Mucosa of gallbladder (tissue), 1 donor: ENCODE results near the gene NLK. TPM values are rescaled to one million over a fixed set of nuclear protein-coding genes. Genes with fewer than 3 reads are reported as not detected.
"Not testable (repeated sequence)": the region's sequence is repeated elsewhere in the genome, so short reads cannot be mapped to it uniquely, and the experiment has no call there.

Experiments used
- DNase-seq: peaks from one replicate; pipeline ENCODE4 v3.0.0-alpha.2; 2020; ENCODE audit warnings: low spot score
- total RNA-seq: library from RNA; stranded (reverse); gene quantifications from one replicate; pipeline ENCODE4 v1.2.1, GENCODE V29; 2021
- donor health status: DM: no; HTN: no; CAD: no.

NLK gene
- total RNA-seq, 1 donor from 2014 or later, result 35.7 TPM

GRCh38 chr17:28194382-28194781 is 151.9 kb downstream of the NLK start:
- DNase-seq, result no peak

DNA sequence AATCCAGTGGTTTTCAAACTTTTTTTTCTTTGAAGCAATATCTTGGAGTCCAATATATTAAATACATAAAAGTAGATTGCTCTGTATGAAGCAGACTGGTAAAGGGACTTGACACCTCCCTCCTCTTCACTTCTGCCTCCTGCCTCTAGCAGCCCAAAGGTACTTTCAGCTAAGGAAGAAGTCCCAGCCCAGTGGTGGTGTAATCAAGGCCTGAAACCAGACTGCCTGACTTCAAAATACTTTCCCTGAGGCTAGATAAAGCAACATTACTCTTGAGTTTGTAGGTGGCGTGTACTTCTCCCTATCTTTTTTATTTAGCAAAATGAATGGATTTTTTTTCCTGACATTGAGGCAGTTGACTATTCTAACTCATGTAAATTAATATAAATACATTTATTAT is 154.2 kb downstream of the NLK start:
- DNase-seq, result no peak

DNA sequence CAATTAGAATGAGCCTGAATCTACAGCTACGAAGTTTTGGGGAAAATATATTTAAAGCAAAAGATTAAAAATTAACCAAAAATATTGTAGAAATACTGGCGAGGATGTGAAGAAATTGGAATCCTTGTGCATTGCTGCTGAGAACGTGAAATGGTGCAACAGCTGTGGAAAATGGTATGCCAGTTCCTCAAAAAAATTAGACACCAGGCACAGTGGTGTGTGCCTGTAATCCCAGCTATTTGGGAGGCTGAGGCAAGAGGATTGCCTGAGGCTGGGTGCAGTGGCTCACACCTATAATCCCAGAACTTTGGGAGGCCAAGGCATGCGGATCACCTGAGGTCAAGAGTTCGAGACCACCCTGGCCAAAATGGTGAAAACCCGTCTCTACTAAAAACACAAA is 156.6 kb downstream of the NLK start:
- no peak for DNase-seq

GRCh38 chr17:28199728-28200127 is 157.3 kb downstream of the NLK start:
- no peak for DNase-seq

GRCh38 chr17:28201315-28201714 is 158.8 kb downstream of the NLK start:
- DNase-seq, result no peak

DNA sequence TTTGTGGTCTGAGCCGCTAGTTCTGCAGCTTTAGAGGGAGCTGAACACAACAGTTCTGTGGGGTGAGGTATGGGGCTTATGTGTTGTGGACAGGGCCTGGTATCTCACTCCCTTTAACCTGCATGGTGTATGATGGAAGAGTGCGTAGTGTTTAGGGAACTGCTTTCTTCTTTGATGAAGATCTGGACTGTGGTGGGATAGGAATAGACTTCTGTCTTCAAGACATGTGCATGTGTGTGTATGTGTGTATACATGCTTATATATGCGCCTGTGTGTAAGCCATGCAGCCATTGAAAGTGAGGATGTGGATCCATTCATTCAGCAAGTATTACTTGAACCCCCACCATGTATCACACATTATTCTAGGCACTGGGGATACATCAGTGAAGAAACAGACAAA is 161.8 kb downstream of the NLK start:
- DNase-seq, result no peak

DNA sequence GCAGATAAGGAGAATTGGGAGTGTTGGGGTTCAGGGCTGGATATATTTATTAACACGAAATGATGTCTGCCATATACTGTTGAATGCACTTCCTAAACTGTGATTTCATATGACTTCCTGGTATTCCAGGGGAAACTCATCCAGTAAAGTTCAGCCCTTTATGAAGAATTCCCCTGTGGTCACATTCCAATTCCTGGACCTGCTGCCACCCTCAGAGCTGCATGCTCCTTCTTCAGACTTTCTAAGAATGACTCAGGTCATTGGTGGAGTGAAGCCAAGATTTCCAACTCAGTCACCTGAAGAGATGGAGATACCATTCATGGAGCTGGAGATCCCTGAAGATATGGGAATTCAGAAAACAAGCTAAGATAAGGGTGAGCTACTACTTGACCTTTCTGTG is 162.3 kb downstream of the NLK start:
- no peak for DNase-seq

GRCh38 chr17:28206292-28206691 is 163.8 kb downstream of the NLK start:
- no peak for DNase-seq

DNA sequence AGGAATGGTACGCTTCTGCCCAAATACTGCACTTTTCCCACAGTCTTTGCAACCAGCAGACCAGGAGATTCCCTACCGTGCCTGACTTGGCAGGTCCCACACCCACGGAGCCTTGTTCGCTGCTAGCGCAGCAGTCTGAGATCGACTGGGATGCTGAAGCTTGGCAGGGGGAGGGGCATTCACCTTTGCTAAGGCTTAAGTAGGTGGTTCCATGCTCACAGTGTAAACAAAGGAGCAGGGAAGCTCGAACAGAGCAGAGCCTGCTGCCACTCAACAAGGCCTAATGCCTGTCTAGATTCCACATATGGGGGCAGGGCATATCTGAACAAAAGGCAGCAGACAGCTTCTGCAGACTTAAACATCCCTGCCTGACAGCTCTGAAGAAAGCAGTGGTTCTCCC is 169.3 kb downstream of the NLK start:
- DNase-seq, result no peak

GRCh38 chr17:28213578-28213977 is 171.1 kb downstream of the NLK start:
- DNase-seq, result not testable (repeated sequence)

DNA sequence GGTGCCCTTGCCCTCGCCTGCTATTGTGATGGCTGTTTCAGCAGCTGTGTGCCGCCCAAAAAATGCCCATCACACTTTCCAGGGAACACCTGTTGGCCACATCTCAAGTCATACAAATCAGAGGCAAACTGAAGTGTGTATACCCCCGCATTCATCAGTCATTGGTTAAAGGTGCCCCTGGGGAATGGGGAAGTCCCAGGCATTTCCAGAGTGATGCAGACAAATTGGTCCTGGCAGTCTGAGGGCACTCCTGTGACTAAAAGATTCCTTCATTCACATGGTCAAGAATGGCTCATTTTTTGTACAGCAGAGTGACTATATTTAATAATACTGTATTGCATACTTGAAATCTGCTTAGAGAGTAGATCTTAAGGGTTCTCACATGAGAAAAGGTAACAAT is 173.6 kb downstream of the NLK start:
- no peak for DNase-seq

DNA sequence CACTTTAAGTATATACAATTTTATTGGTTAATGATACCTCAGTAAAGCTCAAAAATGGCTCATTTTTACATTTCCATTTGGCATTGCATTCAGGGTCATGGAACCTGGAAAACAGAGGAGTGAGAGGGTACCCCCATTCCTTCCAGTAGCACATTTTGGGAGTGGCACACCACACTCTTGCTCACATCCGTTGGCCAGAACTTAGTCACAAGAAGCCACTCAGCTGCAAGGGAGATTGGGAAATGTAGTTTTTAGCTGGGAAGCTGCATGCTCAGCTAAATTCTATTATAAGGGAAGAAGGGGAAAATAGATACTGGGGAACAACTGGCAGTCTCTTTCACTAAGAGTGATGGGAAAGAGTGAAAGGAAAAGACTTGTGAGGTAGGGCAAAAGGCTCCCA is 174.1 kb downstream of the NLK start:
- no peak for DNase-seq

- no peak for DNase-seq
These were observed 177.3 kb downstream of the NLK start for GRCh38 chr17:28219771-28220170.

GRCh38 chr17:28221751-28222414 is 179.4 kb downstream of the NLK start:
- DNase-seq, result no peak

GRCh38 chr17:28225271-28225670 is 182.8 kb downstream of the NLK start:
- DNase-seq, result no peak

DNA sequence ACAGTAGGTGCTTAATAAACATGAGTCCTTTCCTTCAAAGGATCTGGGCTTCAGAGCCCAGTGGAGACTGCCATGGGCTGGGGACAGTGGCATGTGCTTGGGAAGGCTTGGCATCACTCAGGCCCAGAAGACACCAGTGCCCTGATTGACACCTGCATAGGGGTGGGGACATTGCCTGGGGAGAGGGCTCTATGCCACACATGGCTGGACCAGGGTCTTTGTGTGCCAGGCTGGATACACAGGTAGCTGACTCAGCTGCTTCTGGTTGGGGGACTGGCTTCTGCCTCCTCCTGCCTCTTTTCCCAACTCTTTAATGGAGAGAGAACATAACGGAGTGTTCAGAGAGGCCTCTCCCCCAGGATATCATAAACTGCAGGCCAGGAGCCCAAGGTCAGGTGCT is 183.4 kb downstream of the NLK start:
- DNase-seq, result no peak

GRCh38 chr17:28226563-28227315 is 184.3 kb downstream of the NLK start:
- no peak for DNase-seq

GRCh38 chr17:28227316-28228108 is 185.0 kb downstream of the NLK start:
- peak; percentile 80 for DNase-seq

GRCh38 chr17:28228109-28228840 is 185.8 kb downstream of the NLK start:
- DNase-seq, result no peak

GRCh38 chr17:28228986-28229729 is 186.7 kb downstream of the NLK start:
- no peak for DNase-seq

DNA sequence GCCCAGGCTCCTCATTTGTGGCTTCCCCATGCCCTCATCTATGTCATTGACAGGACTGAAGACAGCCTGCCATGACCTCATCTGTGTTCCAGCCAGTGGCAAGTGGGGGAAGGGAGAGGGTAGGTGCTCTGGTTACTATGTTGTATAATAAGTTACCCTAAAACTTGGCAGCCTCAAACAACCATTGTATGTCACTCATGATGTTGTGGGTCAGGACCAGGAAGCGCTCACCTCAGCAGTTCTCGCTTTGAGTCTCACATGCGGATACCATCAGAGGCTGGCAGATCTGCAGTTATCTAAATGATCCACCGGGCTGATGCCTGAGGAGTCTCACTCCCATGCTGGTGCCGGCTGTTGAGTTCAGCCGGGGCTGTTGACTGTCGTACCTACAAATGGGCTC is 187.5 kb downstream of the NLK start:
- DNase-seq, result peak; percentile 42
